Inferior parietal cortex (tissue), 1 donor: ENCODE results near the gene GLCCI1.

ENCODE experiments used
- DNase-seq: peaks from one replicate; pipeline ENCODE4 v3.0.0-alpha.2; 2016; ENCODE audit errors: extremely low spot score

The GLCCI1 gene

GRCh38 chr7:7968544-7969305 is at the start of gene GLCCI1:
Gene GLCCI1 (plus strand): TSS chr7:7968796. CDS start chr7:7969351, 555 bp downstream.
- peak; percentile 99 for DNase-seq

GRCh38 chr7:7919449-7919945 is 49.1 kb upstream of the GLCCI1 start:
- DNase-seq: no peak

GRCh38 chr7:7920056-7920455 is 48.5 kb upstream of the GLCCI1 start:
- DNase-seq: no peak

- no peak for DNase-seq
Observed at GRCh38 chr7:7920481-7920880, 48.1 kb upstream of the GLCCI1 start.

- no peak for DNase-seq
Observed at GRCh38 chr7:7921830-7922229, 46.8 kb upstream of the GLCCI1 start.

GRCh38 chr7:7922684-7923385 is 45.8 kb upstream of the GLCCI1 start:
- DNase-seq: no peak

GRCh38 chr7:7923818-7924217 is 44.8 kb upstream of the GLCCI1 start:
- DNase-seq: no peak

GRCh38 chr7:7924303-7924702 is 44.3 kb upstream of the GLCCI1 start:
- no peak for DNase-seq

- no peak for DNase-seq
Observed at GRCh38 chr7:7931626-7932025, 37.0 kb upstream of the GLCCI1 start.

- no peak for DNase-seq
Observed at GRCh38 chr7:7932553-7932952, 36.0 kb upstream of the GLCCI1 start.

- DNase-seq: no peak
Observed at GRCh38 chr7:7933915-7934526, 34.6 kb upstream of the GLCCI1 start.

- no peak for DNase-seq
Observed at GRCh38 chr7:7934945-7935344, 33.7 kb upstream of the GLCCI1 start.

- DNase-seq: no peak
Observed at GRCh38 chr7:7938471-7938870, 30.1 kb upstream of the GLCCI1 start.

GRCh38 chr7:7943951-7944350 is 24.6 kb upstream of the GLCCI1 start:
- no peak for DNase-seq

- no peak for DNase-seq
Observed at GRCh38 chr7:7944619-7945282, 23.8 kb upstream of the GLCCI1 start.

- no peak for DNase-seq
Observed at GRCh38 chr7:7946486-7946885, 22.1 kb upstream of the GLCCI1 start.

- DNase-seq: no peak
Observed at GRCh38 chr7:7948232-7948631, 20.4 kb upstream of the GLCCI1 start.

GRCh38 chr7:7953806-7954205 is 14.8 kb upstream of the GLCCI1 start:
- DNase-seq: no peak

GRCh38 chr7:7956531-7957128 is 12.0 kb upstream of the GLCCI1 start:
- DNase-seq: no peak

GRCh38 chr7:7957513-7957912 is 11.1 kb upstream of the GLCCI1 start:
- no peak for DNase-seq

- DNase-seq: no peak
Observed at GRCh38 chr7:7959979-7960670, 8.5 kb upstream of the GLCCI1 start.
